B cell (primary cell): ENCODE measurements around the gene TRNAU1AP. TPM values are rescaled to one million over a fixed set of nuclear protein-coding genes. Genes with fewer than 3 reads are reported as not detected.
"Not testable (repeated sequence)": the region's sequence is repeated elsewhere in the genome, so short reads cannot be mapped to it uniquely, and the experiment has no call there.

Experiments
- ATAC-seq: fragments of 200-7000 bp; cut with Tn5 transposase; one replicate; pipeline ENCODE4 v1.10.0; 2021; ENCODE audit warnings: low read depth, mild to moderate bottlenecking, moderate number of reproducible peaks, moderate library complexity
- CTCF ChIA-PET: fragments of 350-600 bp; sonication (Branson Sonifier 250); formaldehyde crosslinking; loops from one replicate; lab custom pipeline; 2021; ENCODE audit warnings: antibody characterized with exemption, inconsistent platforms; lab: Charles Lee
- POLR2A ChIA-PET: fragments of 350-600 bp; sonication (Branson Sonifier 250); formaldehyde crosslinking; loops from one replicate; lab custom pipeline; 2021; ENCODE audit warnings: antibody characterized with exemption; lab: Charles Lee
- DNase-seq: peaks from one replicate; pipeline ENCODE4 v3.0.0; 2013
- H2AFZ ChIP-seq: 2 replicates; pipeline ENCODE4 v1.6.1; 2012; ENCODE audit warnings: mild to moderate bottlenecking, low read depth, low read length; ENCODE audit not compliant: insufficient read depth, poor library complexity, severe bottlenecking
- H3K27ac ChIP-seq, 2 donors: 1 replicate in 1 of 2; 2 replicates in 1 of 2; pipeline ENCODE4 v1.5.1; 2012 to 2013; ENCODE audit warnings: low read length in 2 of 2, mild to moderate bottlenecking in 2 of 2, moderate library complexity in 1 of 2
- H3K27me3 ChIP-seq, 4 experiments: fragments of 200-600 bp in 1 of 4; sonication (generic) in 1 of 4; replicated peaks in 1 of 4; 1 replicate in 2 of 4; 2 replicates in 2 of 4; pipeline versions ENCODE4 v1.6.1 to v1.7.0; 2013 to 2016; ENCODE audit warnings: low read length in 3 of 4, mild to moderate bottlenecking in 2 of 4, mixed read lengths in 1 of 4, moderate library complexity in 1 of 4; ENCODE audit not compliant: insufficient read depth in 4 of 4, control insufficient read depth in 3 of 4; ENCODE audit errors: control extremely low read depth in 1 of 4
- H3K36me3 ChIP-seq, 2 experiments: replicated peaks in 1 of 2; 1 replicate in 1 of 2; 2 replicates in 1 of 2; pipeline versions ENCODE4 v1.6.1 to v1.7.1; 2013; ENCODE audit warnings: low read length in 1 of 2; ENCODE audit not compliant: insufficient read depth in 2 of 2, control insufficient read depth in 1 of 2; ENCODE audit errors: control extremely low read depth in 1 of 2, extremely low read depth in 1 of 2
- H3K4me1 ChIP-seq, 2 donors: fragments of 200-600 bp in 1 of 2; sonication (generic) in 1 of 2; 1 replicate in 1 of 2; 2 replicates in 1 of 2; pipeline versions ENCODE4 v1.5.1 to v1.6.1; 2013 to 2017; ENCODE audit warnings: low read length in 2 of 2; ENCODE audit not compliant: control insufficient read depth in 2 of 2, insufficient read depth in 2 of 2
- H3K4me2 ChIP-seq: replicated peaks from 2 replicates; pipeline ENCODE3; 2012; ENCODE audit warnings: mild to moderate bottlenecking, low read depth, low read length; ENCODE audit not compliant: poor library complexity, severe bottlenecking
- H3K4me3 ChIP-seq, 5 experiments: fragments of 200-600 bp in 1 of 5; sonication (generic) in 1 of 5; 1 replicate in 3 of 5; 2 replicates in 2 of 5; pipeline versions ENCODE4 v1.5.1 to v1.7.0; 2011 to 2016; ENCODE audit warnings: low read length in 4 of 5, mild to moderate bottlenecking in 4 of 5, low read depth in 2 of 5, control low read depth in 1 of 5, moderate library complexity in 1 of 5; ENCODE audit not compliant: insufficient read depth in 1 of 5; ENCODE audit errors: control extremely low read depth in 1 of 5, extremely low read depth in 1 of 5
- H3K79me2 ChIP-seq: fragments of 200-600 bp; sonication (generic); one replicate; pipeline ENCODE4 v1.6.0; 2016; ENCODE audit warnings: low read length; ENCODE audit not compliant: control insufficient read depth, insufficient read depth
- H3K9ac ChIP-seq: fragments of 200-600 bp; sonication (generic); 2 replicates; pipeline ENCODE4 v1.6.1; 2017; ENCODE audit warnings: mild to moderate bottlenecking, low read length, moderate library complexity
- H3K9me3 ChIP-seq, 3 donors: one replicate each; pipeline versions ENCODE4 v1.6.1 to v1.7.1; 2013; ENCODE audit warnings: low read length in 2 of 3; ENCODE audit not compliant: control insufficient read depth in 2 of 3, insufficient read depth in 1 of 3; ENCODE audit errors: control extremely low read depth in 1 of 3
- H4K20me1 ChIP-seq: 2 replicates; pipeline ENCODE4 v1.6.0; 2012; ENCODE audit warnings: mild to moderate bottlenecking, low read length; ENCODE audit not compliant: insufficient read depth, control insufficient read depth, poor library complexity, severe bottlenecking
- H3K27ac Mint-ChIP-seq: one replicate; pipeline ENCODE4 v1.8.0; 2021; ENCODE audit warnings: mixed read lengths
- H3K27me3 Mint-ChIP-seq: one replicate; pipeline ENCODE4 v1.8.0; 2021; ENCODE audit warnings: mixed read lengths
- H3K4me1 Mint-ChIP-seq: one replicate; pipeline ENCODE4 v1.8.0; 2021; ENCODE audit warnings: mixed read lengths
- H3K4me3 Mint-ChIP-seq: one replicate; pipeline ENCODE4 v1.8.0; 2021; ENCODE audit warnings: mixed read lengths
- H3K9me3 Mint-ChIP-seq: one replicate; pipeline ENCODE4 v1.8.0; 2022; ENCODE audit warnings: mixed read lengths; ENCODE audit not compliant: insufficient read depth
- CTCF ChIP-seq: fragments of 200-600 bp; IDR thresholded peaks from one replicate; pipeline ENCODE4 v1.8.0; 2022; ENCODE audit warnings: antibody characterized with exemption, mild to moderate bottlenecking
- EZH2 ChIP-seq: IDR thresholded peaks from 2 replicates; pipeline ENCODE4 v1.6.1; 2012; ENCODE audit warnings: borderline replicate concordance, low read depth, mild to moderate bottlenecking, moderate library complexity, low read length; ENCODE audit not compliant: insufficient read depth, poor library complexity, severe bottlenecking
- WGBS: methylation state at CpG from one replicate; pipeline ENCODE4 v1.1.5; 2013; ENCODE audit warnings: missing lambda C conversion rate; ENCODE audit not compliant: insufficient coverage; 5-methylcytosine and 5-hydroxymethylcytosine counted together
- intact Hi-C: fragments of 100-400 bp; cut with micrococcal nuclease; formaldehyde crosslinking; loops from one replicate; pipeline ENCODE4 v1.10.0; 2022
- polyA plus RNA-seq: library from polyadenylated mRNA; depleted of rRNA; stranded (reverse); fragments of >200 nt; gene quantifications from 2 replicates; pipeline ENCODE4 v1.2.3, GENCODE V29; 2012
- total RNA-seq, 2 donors: library from RNA; stranded (reverse); fragments of 120-200 nt in 1 of 2; gene quantifications; 1 replicate in 1 of 2; 2 replicates in 1 of 2; pipeline versions ENCODE4 v1.2.3 to v1.2.4, GENCODE V29; 2013 to 2022

Gene TRNAU1AP
- total and polyA plus RNA-seq, 2 donors (not counting 1 experiment from before 2014, with no cell fraction given) = 39.8 to 45.2 TPM

- H4K20me1 ChIP-seq = no peaks in the 10 kb centered on the region
- no peak for TF ChIP-seq EZH2
- TF ChIP-seq CTCF = no peak
- Mint-ChIP-seq H3K4me3 (no peak overlapping the region), H3K27ac (no peak overlapping the region), H3K9me3 (no peaks in the 10 kb centered on the region), H3K27me3 (no peaks in the 10 kb centered on the region), H3K4me1 (no peaks in the 10 kb centered on the region)
- 94% methylated on average over 3 of the region's 7 CpGs for WGBS
- no peaks in the 10 kb centered on the region for H3K79me2 ChIP-seq
- ChIA-PET CTCF (no interaction called here), POLR2A (no interaction called here)
- no peak for ATAC-seq
- peaks cover 0 to 19% of the 10 kb centered on the region in 2 experiments for H3K36me3 ChIP-seq
- no peaks in the 10 kb centered on the region for H3K4me1 ChIP-seq
- DNase-seq = no peak
- no peak overlapping the region for H3K4me2 ChIP-seq
- no peaks in the 10 kb centered on the region for H3K27me3 ChIP-seq
- no peak overlapping the region for H3K27ac ChIP-seq
- H3K9me3 ChIP-seq = no peaks in the 10 kb centered on the region
- no peak overlapping the region for H3K4me3 ChIP-seq
- H2AFZ ChIP-seq = no peak overlapping the region
- H3K9ac ChIP-seq = no peak overlapping the region
- intact Hi-C loops = no loop called here
Observed at GRCh38 chr1:28540651-28541050, 12.2 kb upstream of the TRNAU1AP start.

- H3K27ac Mint-ChIP-seq, H3K4me2 ChIP-seq, H3K4me3 ChIP-seq, H3K4me3 Mint-ChIP-seq, H2AFZ ChIP-seq, H3K4me1 Mint-ChIP-seq, H3K4me1 ChIP-seq, H3K9me3 ChIP-seq, H3K79me2 ChIP-seq, CTCF ChIA-PET, H3K27ac ChIP-seq, intact Hi-C loops, H3K9me3 Mint-ChIP-seq, H3K27me3 ChIP-seq, H3K9ac ChIP-seq, DNase-seq, H3K27me3 Mint-ChIP-seq, H4K20me1 ChIP-seq, ATAC-seq: not testable (repeated sequence)
- WGBS = 100% methylated on average over 4 of the region's 8 CpGs
- H3K36me3 ChIP-seq = peaks cover 0 to 13% of the 10 kb centered on the region in 2 experiments
- POLR2A ChIA-PET = interaction anchor here (0.7 kb wide), 1 partner anchor 544 kb away, joined by 3 read pairs; no protein-coding TSS in a partner anchor
Observed at GRCh38 chr1:28541414-28542015, 11.4 kb upstream of the TRNAU1AP start.
